Measurements from ENCODE around the gene PARM1.

DNA sequence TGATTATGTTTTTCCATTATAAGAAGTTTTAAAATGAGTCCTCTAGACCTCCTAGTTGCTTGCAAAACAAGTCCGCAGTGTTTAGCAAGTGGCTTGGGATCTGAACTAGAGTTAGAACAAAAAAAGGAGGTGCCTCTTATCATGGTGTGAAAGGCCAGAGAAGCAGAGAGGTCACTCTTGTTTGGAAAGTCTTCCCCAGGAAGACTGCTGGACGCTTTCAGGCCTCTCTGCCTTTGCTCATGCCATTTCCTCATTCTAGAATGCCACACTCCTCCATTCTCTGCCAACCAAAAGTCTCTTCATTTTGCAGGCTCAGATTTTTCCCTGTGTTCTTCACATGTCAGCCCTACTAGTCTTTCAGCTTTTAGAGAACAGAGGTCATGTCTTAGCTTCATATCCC, 14.9 kb downstream of the PARM1 start:
- TF ChIP-seq, protein P1, sequence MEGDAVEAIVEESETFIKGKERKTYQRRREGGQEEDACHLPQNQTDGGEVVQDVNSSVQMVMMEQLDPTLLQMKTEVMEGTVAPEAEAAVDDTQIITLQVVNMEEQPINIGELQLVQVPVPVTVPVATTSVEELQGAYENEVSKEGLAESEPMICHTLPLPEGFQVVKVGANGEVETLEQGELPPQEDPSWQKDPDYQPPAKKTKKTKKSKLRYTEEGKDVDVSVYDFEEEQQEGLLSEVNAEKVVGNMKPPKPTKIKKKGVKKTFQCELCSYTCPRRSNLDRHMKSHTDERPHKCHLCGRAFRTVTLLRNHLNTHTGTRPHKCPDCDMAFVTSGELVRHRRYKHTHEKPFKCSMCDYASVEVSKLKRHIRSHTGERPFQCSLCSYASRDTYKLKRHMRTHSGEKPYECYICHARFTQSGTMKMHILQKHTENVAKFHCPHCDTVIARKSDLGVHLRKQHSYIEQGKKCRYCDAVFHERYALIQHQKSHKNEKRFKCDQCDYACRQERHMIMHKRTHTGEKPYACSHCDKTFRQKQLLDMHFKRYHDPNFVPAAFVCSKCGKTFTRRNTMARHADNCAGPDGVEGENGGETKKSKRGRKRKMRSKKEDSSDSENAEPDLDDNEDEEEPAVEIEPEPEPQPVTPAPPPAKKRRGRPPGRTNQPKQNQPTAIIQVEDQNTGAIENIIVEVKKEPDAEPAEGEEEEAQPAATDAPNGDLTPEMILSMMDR (IDR thresholded peaks at IDR 0.05; ENCODE audit: insufficient read depth, low read length, poor library complexity, severe bottlenecking): no peak
- TF ChIP-seq EZH2phosphoT487 (conservative IDR thresholded peaks at IDR 0.05; ENCODE audit: low read length): no peak

Measured in SU-DHL-6 (cell line).